Epidermal melanocyte (primary cell): Measurements from ENCODE around the gene SIRT2.

Source experiments
- DNase-seq: peaks from one replicate; pipeline ENCODE4 v3.0.0; 2011; ENCODE audit warnings: low spot score; ENCODE audit not compliant: insufficient read length

Gene SIRT2

GRCh38 chr19:38920602-38921419 lies 21.4 kb upstream of the SIRT2 start:
- no peak for DNase-seq

- DNase-seq: no peak
These were observed 20.6 kb upstream of the SIRT2 start for GRCh38 chr19:38919837-38920601.

GRCh38 chr19:38918526-38918925 lies 19.1 kb upstream of the SIRT2 start:
- DNase-seq: no peak

- no peak for DNase-seq
These were observed 18.6 kb upstream of the SIRT2 start for GRCh38 chr19:38917921-38918491.

- DNase-seq: no peak
These were observed 18.1 kb upstream of the SIRT2 start for GRCh38 chr19:38917516-38917915.

- DNase-seq: no peak
These were observed 16.2 kb upstream of the SIRT2 start for GRCh38 chr19:38915329-38916321.

- DNase-seq: no peak
These were observed 14.5 kb upstream of the SIRT2 start for GRCh38 chr19:38913958-38914357.

- peak; percentile 12 for DNase-seq
These were observed 13.4 kb upstream of the SIRT2 start for GRCh38 chr19:38912600-38913514.

- DNase-seq: peak; percentile 10
These were observed 12.1 kb upstream of the SIRT2 start for GRCh38 chr19:38911388-38912001.

- DNase-seq: no peak
These were observed 11.1 kb upstream of the SIRT2 start for GRCh38 chr19:38910488-38910887.

- DNase-seq: peak; percentile 9
These were observed 9.5 kb upstream of the SIRT2 start for GRCh38 chr19:38908911-38909310.

GRCh38 chr19:38907670-38908069 lies 8.3 kb upstream of the SIRT2 start:
- no peak for DNase-seq

GRCh38 chr19:38907227-38907626 lies 7.8 kb upstream of the SIRT2 start:
- no peak for DNase-seq

- no peak for DNase-seq
These were observed 6.2 kb upstream of the SIRT2 start for GRCh38 chr19:38905620-38906019.

- no peak for DNase-seq
These were observed 5.4 kb upstream of the SIRT2 start for GRCh38 chr19:38904581-38905539.

- no peak for DNase-seq
These were observed 2.3 kb upstream of the SIRT2 start for GRCh38 chr19:38901683-38902082.

- no peak for DNase-seq
These were observed 1.3 kb upstream of the SIRT2 start for GRCh38 chr19:38900743-38901190.

GRCh38 chr19:38900202-38900629 lies 798 bp upstream of the SIRT2 start:
- no peak for DNase-seq
